CD4-positive, alpha-beta T cell treated with Interleukin-15 for 4 hours (primary cell): Measurements from ENCODE around the gene TMEM250.
A peak's percentile ranks its signal among the peaks of the same experiment; 100 is the strongest.

ENCODE experiments used
- DNase-seq: peaks from one replicate; pipeline ENCODE4 v3.0.0-alpha.2; 2020; ENCODE audit warnings: low spot score

The TMEM250 gene

GRCh38 chr9:136093995-136094881 is 24.4 kb downstream of the TMEM250 start:
- peak; percentile 41 for DNase-seq

- DNase-seq: no peak
Measured at GRCh38 chr9:136093346-136093986, 25.2 kb downstream of the TMEM250 start.

GRCh38 chr9:136092741-136093140 is 25.9 kb downstream of the TMEM250 start:
- DNase-seq: no peak

DNA sequence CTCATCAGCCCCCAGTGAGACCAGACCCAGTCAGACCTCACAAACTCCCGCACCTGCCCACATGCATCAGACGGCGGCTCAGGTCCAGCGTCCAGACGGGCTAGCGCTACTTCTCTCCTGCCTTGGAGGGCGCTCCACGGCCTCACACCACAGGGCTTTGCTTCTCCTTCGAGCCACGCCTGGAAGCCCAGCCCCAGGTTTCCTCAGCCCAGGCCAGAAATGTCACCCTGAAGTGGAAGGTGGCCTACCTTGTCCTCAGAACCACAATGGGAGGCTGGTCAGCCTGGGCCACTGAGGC is 26.4 kb downstream of the TMEM250 start:
- DNase-seq: no peak

DNA sequence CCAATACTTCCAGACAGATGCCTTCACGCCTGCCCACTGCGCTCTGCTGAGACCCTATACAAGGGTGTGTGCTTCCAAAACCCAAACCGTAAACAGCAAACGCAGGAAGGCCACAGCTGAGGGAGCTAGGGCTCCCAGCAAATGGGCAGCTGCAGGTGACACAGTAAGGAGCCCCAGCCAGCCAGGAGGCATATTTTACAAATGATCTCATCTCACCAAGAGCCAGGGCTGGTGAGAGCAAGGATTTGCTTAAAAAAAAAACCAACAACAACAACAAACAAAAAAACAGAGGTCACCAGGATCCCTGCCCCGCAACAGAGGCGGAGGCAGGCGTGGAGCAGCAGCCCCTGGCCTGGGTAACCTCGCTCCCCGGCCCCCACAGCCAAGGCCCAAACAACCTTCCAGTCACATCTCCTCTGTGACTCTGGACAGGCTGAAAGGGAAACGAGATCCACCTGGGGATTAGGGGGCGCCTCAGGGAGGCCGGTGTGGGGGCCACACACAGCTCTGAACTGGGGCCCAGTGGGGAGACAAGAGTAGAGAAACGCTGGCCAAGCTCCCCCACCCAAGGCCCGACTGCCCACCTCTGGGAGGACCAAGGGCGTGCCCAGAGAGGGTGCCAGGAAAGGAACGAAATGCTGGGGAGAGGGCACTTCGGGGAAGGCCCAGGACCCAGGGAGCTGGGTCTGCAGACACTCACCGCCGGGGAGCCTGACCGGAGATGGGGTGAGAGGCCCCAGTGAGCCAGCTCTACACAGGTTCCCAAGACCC is 26.9 kb downstream of the TMEM250 start:
- DNase-seq: no peak

DNA sequence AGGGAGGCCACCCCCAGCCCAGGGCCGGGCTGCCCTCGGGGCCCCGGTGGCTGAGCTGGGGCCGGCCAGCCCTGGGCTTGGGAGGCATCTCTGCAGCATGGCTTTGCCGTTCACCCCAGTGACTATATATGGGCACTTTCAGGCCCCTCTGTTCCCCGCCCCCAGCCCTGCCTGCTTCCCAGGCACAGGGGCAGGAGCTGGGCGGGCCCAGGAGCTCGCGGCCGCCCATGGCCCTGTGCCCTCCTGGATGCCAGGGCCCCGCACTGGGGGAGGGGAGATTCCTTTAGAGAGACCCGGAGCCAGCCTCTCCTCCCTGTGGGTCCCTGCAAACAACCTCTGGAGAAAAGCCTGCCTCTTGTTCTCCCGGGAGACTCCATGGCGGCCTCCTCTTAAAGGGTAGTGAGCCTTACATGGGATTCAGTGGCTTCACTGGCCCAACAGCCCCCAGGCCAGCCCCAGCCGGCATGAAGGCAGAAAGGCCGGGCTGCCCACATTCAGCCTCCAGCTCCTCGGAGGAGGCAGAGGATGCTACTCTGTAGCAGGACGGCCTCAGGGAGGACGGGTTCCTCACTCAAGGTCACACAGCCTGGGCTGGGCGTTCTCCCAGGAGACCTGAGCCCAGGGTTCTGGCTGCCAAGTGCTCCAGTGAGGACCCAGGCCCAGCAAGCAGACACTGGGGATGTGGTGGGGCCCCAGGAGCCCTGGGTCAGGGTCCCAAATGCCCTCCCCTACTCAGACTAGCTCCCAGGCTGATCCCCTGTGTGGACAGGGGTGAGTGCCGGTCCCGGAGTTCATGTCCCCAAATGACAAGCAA is 27.7 kb downstream of the TMEM250 start:
- DNase-seq: no peak

DNA sequence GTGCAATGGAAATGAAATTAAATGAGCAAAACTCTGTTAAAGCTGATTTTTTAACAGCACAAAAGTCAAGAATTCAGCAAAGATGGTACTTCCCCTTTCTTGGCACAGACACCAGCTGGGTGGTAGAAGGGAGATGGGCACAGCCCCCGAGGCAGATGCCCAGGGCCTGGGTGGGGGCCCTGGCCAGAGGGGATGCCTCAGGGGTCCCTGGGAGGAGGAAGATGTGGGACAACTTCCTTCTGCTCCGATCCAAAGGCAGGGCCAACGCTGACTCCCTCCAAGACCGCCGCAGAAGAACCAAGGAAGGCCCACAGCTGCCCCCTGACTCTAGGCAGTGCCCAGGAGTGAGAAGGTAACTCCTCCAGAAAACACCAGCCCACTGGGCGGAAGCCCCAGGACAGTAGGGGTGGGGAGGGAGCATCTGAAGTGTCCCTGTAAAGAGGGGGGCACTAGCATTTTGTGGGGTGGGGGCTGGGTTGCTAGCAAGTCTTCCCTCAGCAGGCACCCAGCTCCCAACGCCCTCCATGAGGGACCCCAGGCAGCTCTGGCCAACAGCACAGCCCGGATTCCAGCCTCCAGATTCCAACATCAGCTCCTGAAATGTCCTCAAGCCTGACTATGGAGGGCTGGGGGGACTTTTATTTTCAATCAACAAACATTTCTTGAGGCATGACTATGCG is 28.5 kb downstream of the TMEM250 start:
- no peak for DNase-seq

DNA sequence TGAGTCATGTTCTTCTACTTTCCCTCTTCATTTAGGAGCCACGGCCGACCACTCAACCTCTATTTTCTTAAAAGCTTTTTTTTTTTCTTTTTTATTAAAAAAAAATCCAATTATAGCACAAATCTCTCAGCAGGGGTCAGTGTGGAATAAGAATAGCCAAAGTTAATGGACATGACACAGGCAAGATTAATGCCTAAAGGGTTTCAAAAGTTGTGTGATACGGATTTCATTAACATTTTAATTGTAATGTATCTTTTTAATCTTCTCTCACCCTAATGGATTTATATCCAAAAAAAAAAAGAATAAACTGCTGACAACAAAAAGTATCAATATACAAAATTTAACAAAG is 29.0 kb downstream of the TMEM250 start:
- DNase-seq: peak; percentile 45

DNA sequence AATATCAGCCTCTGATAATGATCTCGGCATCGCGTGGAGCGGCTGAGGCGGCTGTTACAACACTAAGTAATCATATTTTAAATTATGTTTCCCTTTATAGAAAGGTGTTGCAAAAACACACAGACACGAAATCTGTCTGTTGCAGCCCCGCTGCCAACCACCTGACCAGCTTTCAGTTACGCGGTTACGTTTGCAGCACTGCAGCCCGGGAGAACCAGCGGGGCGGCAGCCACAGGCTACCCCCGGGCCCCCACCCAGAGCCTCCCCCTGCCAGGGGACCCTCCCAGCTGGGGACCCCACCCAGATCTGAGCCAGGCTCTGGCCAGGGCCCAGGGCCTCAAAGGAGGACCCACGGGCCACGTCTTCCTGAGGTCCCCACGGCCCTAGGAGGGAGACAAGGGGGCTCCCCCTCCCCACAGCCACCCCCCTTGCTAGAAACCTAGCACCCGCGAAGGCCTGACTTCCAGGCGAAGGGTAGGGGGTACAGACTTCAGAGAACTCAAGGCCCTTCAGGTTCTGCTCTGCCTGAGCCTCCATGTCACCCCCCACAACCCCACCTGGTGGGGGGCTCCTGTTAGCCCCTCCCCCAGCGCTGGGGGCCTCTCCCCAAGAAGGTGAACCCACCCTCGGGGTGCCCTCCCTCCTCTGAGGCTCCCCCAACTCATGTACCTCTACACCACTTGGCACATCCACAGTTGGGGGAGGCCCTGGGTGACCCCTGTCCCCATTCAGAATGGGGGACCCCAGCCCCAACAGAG is 29.6 kb downstream of the TMEM250 start:
- no peak for DNase-seq

DNA sequence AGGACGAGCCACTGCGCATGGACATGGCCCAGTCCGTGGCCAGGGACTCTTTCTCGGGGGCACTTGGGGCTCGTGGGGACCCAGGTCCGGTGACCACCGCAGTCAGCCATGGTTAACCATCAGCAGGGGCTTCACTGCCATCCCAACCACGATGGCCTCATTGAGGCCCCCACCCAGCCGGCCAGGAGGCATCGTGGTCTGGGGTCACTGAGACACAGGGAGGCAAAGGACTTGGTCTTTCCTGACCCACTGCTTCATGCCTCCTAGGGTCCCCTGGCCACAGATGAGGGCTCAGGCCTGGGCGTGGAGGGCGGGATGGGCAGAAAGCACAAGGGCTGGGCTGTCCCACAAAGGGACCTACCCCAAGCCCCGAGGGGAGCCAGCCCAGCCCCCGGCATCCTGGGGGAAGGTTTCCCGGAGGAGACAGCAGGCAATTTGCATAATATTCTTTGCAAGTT is 30.2 kb downstream of the TMEM250 start:
- no peak for DNase-seq

GRCh38 chr9:136087741-136088480 is 30.8 kb downstream of the TMEM250 start:
- DNase-seq: no peak

GRCh38 chr9:136086951-136087740 is 31.5 kb downstream of the TMEM250 start:
- DNase-seq: no peak

GRCh38 chr9:136086213-136086881 is 32.3 kb downstream of the TMEM250 start:
- DNase-seq: no peak

- no peak for DNase-seq
Measured at GRCh38 chr9:136085815-136086212, 32.9 kb downstream of the TMEM250 start.

DNA sequence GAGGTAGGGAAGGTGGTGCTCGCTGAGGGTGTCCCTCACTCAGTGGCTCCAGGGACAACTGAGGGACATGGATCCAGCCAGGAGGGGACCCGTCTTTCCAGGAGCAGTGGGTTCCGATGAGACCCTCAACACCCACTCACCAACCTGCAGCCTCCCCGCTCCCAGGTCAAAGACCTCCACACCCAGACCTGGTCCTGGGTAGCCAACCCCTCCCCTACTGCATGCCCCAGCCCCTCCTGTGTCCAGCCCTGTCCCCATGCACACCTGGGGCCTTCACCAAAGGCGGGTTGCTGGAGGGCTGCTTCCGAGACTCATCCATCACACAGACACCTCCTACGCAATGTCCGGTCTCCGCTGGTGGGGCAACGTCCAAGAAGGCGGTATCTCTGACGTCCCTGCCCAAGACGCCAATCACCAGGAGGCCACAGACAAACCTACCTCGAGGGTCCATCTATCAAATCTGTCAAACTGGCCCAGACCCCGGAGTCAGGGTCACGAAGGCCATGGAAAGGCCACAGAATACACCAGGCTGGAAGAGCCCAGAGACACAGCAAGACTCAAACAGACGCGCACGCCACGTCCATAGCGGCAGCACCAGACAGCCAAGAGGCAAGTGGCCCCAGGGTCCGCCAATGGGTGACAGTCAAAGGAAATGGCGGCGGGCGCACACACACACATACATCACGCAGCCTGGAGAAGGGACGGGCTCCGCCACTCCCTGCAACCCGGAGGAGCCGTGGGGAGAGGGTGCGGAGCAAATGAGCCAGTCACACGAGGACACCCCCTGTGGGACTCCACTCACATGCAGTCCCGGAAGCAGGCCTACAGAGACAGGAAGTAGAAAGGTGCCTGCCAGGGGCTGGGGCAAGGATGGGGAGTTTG is 34.4 kb downstream of the TMEM250 start:
- DNase-seq: no peak

- no peak for DNase-seq
Measured at GRCh38 chr9:136083558-136084062, 35.1 kb downstream of the TMEM250 start.
